Lower leg skin (tissue), 3 donors: Measurements from ENCODE around the gene ZNF778.

ENCODE experiments used
- CTCF ChIP-seq, 3 donors: fragments of 450-650 bp; IDR thresholded peaks; one replicate each; pipeline ENCODE4 v1.5.1; 2016; ENCODE audit warnings: antibody characterized with exemption in 3 of 3, mild to moderate bottlenecking in 3 of 3, moderate library complexity in 2 of 3
- POLR2A ChIP-seq, 2 donors: fragments of 450-650 bp; IDR thresholded peaks; one replicate each; pipeline ENCODE4 v1.6.1; 2016 to 2017; ENCODE audit warnings: antibody characterized with exemption in 2 of 2, mild to moderate bottlenecking in 1 of 2, moderate library complexity in 1 of 2

GRCh38 chr16:89275837-89276720 lies 58.6 kb downstream of the ZNF778 start:
- TF ChIP-seq POLR2A (IDR thresholded peaks at IDR 0.05) (no peak), CTCF (IDR thresholded peaks at IDR 0.05) (no peak)
